HG03354 (cell line): ENCODE data around the gene SERTAD2.
A peak's percentile ranks its signal among the peaks of the same experiment; 100 is the strongest.

Source experiments
- ATAC-seq: cut with Tn5 transposase; IDR thresholded peaks from one replicate; pipeline ENCODE4 v1.9.1; 2021; ENCODE audit warnings: mild to moderate bottlenecking; ENCODE audit not compliant: unreplicated experiment, poor library complexity, severe bottlenecking

Gene SERTAD2

GRCh38 chr2:64595397-64596176 is 58.1 kb downstream of the SERTAD2 start:
- no peak for ATAC-seq

DNA sequence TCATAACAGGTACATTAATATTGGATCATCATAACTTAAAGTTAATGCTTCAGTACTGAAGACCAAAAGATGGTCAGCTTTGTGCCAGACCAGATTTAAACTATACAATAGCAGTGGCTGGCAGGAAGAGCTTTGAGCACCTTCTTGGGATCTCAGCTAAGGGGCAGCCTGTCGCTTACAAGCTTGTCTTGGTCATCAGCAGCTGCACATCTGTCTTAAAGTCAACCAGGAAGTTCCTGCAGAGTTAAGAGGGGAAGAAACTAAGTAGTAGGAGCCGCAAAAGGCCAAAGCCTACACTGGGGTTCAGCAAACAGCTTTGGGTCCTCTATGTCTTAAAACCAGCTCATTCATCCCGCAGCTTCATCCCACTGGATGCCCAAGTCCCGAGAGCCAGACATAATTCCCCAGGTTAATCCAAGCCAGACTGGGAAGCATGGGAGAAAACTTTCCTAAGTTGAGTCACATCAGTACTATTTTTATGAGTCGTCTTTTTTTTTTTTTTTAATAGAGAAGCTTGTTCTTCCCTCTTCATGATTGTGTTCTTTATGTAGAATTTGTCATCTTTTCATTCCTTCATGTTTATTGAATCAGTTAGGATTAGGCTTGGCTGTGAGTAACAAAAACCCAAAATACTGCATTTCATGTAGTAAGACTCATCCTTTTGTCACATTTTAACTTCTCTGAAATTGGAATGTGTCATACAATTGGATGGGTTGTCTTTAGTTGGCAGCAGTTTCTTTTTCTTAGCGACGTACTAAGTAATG is 59.3 kb downstream of the SERTAD2 start:
- ATAC-seq: no peak

GRCh38 chr2:64593035-64593655 is 60.6 kb downstream of the SERTAD2 start:
- ATAC-seq: no peak

DNA sequence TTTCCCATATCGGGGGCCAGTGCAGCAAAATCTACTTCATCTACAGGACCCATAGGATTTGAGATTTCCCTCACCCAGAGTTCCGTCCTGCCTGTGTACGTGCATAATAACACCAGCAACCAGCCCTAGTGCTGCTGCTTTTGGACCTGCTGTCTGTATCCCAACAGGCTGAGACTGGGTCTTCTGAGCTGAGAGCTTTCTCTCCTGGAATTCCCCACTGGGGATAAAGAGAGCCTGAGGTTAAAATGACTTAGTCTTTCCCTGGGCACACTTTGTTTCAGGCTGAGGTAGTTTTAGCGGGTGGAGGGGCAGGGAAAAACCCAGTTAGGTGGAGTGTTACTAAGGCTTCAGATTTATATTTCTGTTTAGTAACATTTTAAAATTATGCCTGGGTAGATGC is 62.5 kb downstream of the SERTAD2 start:
- ATAC-seq: no peak

GRCh38 chr2:64587561-64587960 is 66.2 kb downstream of the SERTAD2 start:
- ATAC-seq: no peak

- no peak for ATAC-seq
These were observed 66.7 kb downstream of the SERTAD2 start for GRCh38 chr2:64586883-64587481.

GRCh38 chr2:64586054-64586453 is 67.7 kb downstream of the SERTAD2 start:
- no peak for ATAC-seq

- peak; percentile 92 for ATAC-seq
These were observed 70.9 kb downstream of the SERTAD2 start for GRCh38 chr2:64582774-64583340.

- ATAC-seq: peak; percentile 40
These were observed 71.8 kb downstream of the SERTAD2 start for GRCh38 chr2:64581777-64582539.
